NB4 (cell line): ENCODE results near the gene SELENOM.
"Not testable (repeated sequence)": the region's sequence is repeated elsewhere in the genome, so short reads cannot be mapped to it uniquely, and the experiment has no call there.

Source experiments
- DNase-seq: peaks from one replicate; pipeline ENCODE4 v3.0.0; 2010; ENCODE audit warnings: low read depth
- H3K4me3 ChIP-seq: one replicate; pipeline ENCODE4 v1.5.1; 2011; ENCODE audit warnings: mild to moderate bottlenecking, low read depth, low read length, moderate library complexity
- MYC ChIP-seq: IDR thresholded peaks from 2 replicates; pipeline ENCODE4 v1.6.1; 2011; ENCODE audit warnings: low read depth, low read length
- POLR2A ChIP-seq: IDR thresholded peaks from 2 replicates; pipeline ENCODE4 v1.6.1; 2011; ENCODE audit warnings: mild to moderate bottlenecking; ENCODE audit not compliant: insufficient read length; ENCODE audit errors: extremely low read depth
- TF ChIP-seq, protein P1 (sequence below): IDR thresholded peaks from 2 replicates; pipeline ENCODE4 v1.6.1; 2011; ENCODE audit warnings: low read depth, low read length
- TF ChIP-seq, protein P2 (sequence below): IDR thresholded peaks from one replicate; pipeline ENCODE4 v1.5.1; 2012; ENCODE audit warnings: low read depth, low read length

The SELENOM gene

GRCh38 chr22:31099841-31100761, 7.3 kb downstream of the SELENOM start:
- H3K4me3 ChIP-seq: no peak overlapping the region
- no peak for DNase-seq
- TF ChIP-seq, protein P1, sequence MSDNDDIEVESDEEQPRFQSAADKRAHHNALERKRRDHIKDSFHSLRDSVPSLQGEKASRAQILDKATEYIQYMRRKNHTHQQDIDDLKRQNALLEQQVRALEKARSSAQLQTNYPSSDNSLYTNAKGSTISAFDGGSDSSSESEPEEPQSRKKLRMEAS: no peak
- TF ChIP-seq MYC: no peak
- TF ChIP-seq, protein P2, sequence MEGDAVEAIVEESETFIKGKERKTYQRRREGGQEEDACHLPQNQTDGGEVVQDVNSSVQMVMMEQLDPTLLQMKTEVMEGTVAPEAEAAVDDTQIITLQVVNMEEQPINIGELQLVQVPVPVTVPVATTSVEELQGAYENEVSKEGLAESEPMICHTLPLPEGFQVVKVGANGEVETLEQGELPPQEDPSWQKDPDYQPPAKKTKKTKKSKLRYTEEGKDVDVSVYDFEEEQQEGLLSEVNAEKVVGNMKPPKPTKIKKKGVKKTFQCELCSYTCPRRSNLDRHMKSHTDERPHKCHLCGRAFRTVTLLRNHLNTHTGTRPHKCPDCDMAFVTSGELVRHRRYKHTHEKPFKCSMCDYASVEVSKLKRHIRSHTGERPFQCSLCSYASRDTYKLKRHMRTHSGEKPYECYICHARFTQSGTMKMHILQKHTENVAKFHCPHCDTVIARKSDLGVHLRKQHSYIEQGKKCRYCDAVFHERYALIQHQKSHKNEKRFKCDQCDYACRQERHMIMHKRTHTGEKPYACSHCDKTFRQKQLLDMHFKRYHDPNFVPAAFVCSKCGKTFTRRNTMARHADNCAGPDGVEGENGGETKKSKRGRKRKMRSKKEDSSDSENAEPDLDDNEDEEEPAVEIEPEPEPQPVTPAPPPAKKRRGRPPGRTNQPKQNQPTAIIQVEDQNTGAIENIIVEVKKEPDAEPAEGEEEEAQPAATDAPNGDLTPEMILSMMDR: no peak
- TF ChIP-seq POLR2A: no peak

DNA sequence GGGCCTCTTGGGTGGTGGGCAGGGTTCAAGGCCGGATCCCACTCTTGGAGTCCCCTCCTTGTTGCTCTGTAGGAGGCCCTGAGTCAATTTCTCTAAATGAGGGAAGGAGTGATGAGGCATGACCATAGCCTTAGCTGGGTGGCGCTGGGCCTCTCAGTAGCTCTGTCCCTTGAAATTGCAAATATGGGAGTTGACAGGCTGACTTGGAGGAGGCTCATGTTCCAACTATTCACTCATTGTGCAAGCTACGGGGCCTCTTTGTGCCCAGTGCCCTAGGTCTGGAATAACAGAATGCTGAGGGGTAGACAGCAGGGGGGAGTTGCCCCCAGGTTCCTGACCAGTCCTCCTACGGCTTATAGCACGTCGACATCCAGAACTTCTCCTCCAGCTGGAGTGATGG, 8.0 kb downstream of the SELENOM start:
- TF ChIP-seq POLR2A (no peak), MYC (no peak)
- TF ChIP-seq, protein P2: no peak
- TF ChIP-seq, protein P1: no peak
- no peak for DNase-seq
- H3K4me3 ChIP-seq: no peak overlapping the region

GRCh38 chr22:31098632-31099110, 8.7 kb downstream of the SELENOM start:
- DNase-seq: no peak
- no peak overlapping the region for H3K4me3 ChIP-seq
- TF ChIP-seq, protein P2: no peak
- TF ChIP-seq POLR2A (no peak), MYC (no peak)
- TF ChIP-seq, protein P1: no peak

DNA sequence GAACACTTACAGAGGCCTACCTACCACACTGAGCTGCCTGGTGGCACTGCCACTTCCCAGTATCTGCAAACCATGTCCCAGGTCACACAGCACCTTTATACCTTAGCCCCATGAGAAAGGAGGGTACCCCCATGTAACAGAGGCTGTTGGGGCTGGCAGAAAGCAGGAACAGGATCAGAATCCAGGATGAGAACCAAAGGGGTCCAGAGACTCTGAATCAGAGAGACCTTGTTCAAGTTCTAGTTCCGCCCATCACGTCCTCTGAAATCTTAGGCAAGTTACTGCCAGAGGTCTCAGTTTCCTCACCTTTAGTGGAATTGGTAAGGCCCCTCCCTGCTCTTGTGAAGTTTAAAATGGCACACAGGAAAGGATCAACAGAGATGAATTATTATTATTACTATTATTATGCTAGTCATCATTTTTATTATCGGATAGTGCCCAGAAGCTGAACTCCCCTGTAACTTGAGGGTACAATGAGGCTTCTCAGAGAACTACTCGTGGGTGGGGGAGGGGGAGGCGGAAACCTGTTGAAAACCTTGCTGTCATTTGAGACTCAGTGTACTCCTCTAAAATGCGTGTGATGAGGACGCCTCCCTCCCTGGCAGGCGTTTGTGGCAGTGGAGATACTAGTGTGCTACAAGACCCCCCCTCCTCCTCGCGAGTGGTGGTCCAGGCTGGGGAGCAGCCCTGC, 9.3 kb downstream of the SELENOM start:
- TF ChIP-seq MYC: no peak
- no peak for TF ChIP-seq POLR2A
- DNase-seq: no peak
- H3K4me3 ChIP-seq: no peak overlapping the region

DNA sequence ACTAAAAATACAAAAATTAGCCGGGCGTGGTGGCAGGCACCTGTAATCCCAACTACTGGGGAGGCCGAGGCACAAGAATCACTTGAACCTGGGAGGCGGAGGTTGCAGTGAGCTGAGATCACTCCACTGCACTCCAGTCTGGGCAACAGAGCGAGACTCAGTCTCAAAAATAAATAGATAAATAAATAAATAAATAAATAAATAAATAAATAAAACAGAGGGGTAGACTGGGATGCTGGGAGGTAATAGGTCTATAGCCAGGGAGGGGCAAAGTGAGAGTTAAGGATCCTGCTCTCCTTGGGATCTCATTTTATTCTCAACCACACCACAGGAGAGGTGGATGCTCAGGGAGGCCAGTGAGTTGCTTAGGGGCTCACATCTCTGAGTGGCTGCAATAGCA, 9.8 kb downstream of the SELENOM start:
- not testable (repeated sequence) for DNase-seq, H3K4me3 ChIP-seq

GRCh38 chr22:31096657-31097279, 10.6 kb downstream of the SELENOM start:
- DNase-seq: no peak
- H3K4me3 ChIP-seq: no peak overlapping the region
- TF ChIP-seq, protein P1: no peak
- no peak for TF ChIP-seq MYC
- no peak for TF ChIP-seq POLR2A
- TF ChIP-seq, protein P2: no peak
